GM06990 (cell line): ENCODE data around the gene PTPRM.

Experiments
- DNase-seq: peaks from one replicate; pipeline ENCODE4 v3.0.0-alpha.2; 2011; ENCODE audit not compliant: insufficient read length; ENCODE audit errors: extremely low read depth
- H3K27me3 ChIP-seq: replicated peaks from 2 replicates; pipeline ENCODE4 v1.6.0; 2011; ENCODE audit warnings: low read length; ENCODE audit not compliant: control insufficient read depth, insufficient read depth
- H3K36me3 ChIP-seq: 2 replicates; pipeline ENCODE4 v1.5.1; 2011; ENCODE audit warnings: low read length; ENCODE audit not compliant: control insufficient read depth, insufficient read depth
- H3K4me3 ChIP-seq: replicated peaks from 2 replicates; pipeline ENCODE4 v1.5.1; 2011; ENCODE audit warnings: low read depth, mild to moderate bottlenecking, control low read depth, low read length
- TF ChIP-seq, protein P1 (sequence below): IDR thresholded peaks from 2 replicates; pipeline ENCODE4 v1.5.1; 2011; ENCODE audit warnings: low read length, control low read depth, mild to moderate bottlenecking, inconsistent platforms; ENCODE audit not compliant: insufficient read depth, poor library complexity, severe bottlenecking

PTPRM gene

DNA sequence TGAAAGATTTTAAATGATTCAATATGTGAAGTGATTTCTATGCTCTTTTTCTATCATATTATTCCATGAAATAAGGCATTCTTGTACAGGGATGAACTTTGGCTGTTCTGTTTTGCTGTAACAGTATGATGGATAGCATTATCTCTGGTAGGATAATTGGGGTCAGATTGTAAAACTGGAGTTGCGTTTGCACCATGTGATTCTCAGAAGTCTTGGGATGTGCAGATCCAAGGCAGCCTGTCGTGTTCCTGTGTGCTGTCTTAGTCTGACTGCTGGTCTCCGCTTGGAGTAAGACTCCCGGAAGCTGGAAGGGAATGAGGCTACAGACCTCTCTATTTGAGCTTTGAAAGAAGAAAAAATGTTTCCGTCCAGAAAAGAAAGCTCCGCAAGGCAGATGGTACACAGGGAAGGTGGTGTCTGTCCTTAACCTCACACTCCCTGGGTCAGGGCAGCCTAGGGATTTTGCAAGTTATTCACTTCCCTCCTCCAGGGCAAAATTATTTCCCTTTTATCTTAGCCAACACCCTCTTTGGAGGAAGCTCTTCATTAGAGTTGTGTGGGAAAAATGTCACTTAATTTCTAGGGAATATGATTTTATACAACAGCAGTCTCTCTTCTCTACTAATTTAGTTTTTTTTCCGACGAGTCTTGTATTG is 250.6 kb downstream of the PTPRM start:
- Histone ChIP-seq H3K27me3 (no peaks in the 10 kb centered on the region), H3K4me3 (no peak overlapping the region), H3K36me3 (no peaks in the 10 kb centered on the region)
- DNase-seq: no peak
- TF ChIP-seq, protein P1, sequence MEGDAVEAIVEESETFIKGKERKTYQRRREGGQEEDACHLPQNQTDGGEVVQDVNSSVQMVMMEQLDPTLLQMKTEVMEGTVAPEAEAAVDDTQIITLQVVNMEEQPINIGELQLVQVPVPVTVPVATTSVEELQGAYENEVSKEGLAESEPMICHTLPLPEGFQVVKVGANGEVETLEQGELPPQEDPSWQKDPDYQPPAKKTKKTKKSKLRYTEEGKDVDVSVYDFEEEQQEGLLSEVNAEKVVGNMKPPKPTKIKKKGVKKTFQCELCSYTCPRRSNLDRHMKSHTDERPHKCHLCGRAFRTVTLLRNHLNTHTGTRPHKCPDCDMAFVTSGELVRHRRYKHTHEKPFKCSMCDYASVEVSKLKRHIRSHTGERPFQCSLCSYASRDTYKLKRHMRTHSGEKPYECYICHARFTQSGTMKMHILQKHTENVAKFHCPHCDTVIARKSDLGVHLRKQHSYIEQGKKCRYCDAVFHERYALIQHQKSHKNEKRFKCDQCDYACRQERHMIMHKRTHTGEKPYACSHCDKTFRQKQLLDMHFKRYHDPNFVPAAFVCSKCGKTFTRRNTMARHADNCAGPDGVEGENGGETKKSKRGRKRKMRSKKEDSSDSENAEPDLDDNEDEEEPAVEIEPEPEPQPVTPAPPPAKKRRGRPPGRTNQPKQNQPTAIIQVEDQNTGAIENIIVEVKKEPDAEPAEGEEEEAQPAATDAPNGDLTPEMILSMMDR: no peak

DNA sequence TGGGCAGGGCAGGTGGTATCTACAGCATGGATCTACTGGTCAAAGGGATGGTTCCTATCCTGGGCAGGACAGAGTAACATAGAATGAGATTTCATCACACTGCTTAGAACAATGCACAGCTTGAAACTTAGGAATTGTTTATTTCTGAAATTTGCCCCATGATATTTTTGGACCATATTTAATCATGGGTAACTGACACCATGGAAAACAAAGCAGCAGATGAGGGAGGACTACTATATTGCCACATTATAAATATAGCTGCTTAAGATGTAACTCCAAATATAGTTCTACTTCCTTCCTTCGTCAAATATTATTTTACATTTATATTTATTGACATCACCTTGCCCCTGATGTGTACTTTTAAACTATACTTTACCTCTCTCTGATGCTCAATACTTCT is 254.7 kb downstream of the PTPRM start:
- Histone ChIP-seq H3K4me3 (no peak overlapping the region), H3K36me3 (no peaks in the 10 kb centered on the region), H3K27me3 (no peaks in the 10 kb centered on the region)
- TF ChIP-seq, protein P1: no peak
- DNase-seq: no peak

DNA sequence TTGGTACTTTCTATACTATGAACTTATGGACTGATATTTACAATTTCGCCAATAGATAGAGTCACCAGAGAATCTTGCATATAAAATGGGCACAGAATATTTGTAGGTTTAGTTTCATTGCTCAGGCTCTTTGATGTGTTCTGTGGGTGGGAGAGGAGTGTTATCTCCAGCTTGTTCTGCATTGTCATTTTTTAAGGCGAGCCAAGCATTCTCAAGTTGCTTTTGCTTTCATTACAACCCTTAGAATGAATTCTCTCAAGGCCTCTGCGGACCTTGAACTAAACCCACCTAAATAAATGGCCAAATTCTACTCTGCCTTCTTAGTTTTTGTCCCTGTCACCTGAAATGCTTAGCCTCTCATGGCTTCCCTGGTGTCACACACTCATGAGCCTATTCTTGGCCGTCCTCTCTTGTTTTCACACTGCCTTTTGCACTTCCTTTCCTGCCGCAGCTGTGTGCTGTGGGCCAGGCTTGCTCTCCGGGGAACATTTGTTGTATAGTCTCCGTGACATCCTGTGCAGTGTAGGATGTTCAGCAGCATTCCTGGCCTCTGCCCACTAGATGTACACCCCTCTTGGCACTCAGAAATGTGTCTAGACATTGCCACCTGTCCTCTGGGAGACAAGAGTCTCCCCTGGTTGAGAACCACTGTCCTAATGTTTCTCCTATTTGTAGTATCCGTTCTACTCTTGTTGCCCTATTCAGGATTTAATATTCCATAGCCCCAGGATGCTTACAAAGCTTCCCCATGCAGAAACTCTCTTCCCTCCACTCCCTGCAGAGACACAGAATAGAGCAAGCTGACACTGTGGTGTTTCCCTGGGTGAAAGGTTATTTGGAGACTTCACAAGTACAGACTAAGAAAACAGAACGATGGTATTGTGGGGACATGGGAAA is 255.6 kb downstream of the PTPRM start:
- TF ChIP-seq, protein P1: no peak
- DNase-seq: no peak
- H3K27me3 ChIP-seq: no peaks in the 10 kb centered on the region
- peak overlapping the region; percentile 18 for H3K4me3 ChIP-seq
- H3K36me3 ChIP-seq: no peaks in the 10 kb centered on the region

DNA sequence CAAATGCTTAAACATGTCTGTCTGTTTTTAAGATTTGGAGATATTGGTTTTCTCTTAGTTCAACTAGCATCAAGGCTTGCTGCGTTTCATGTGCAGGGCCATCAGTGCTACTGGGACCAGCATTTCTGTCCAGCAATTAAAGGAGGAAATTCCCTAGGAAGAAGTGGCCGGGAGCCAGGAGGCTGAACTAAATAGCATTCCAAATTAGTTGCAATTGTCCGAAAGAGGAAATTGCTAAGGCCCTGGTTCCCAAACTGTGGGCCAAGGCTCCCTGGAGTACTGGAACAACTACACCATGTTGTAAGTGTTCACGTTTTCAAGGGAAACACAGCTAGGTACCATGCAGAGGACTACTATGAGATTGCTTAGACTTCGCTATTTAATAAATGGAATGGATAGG is 257.9 kb downstream of the PTPRM start:
- no peaks in the 10 kb centered on the region for H3K36me3 ChIP-seq
- H3K4me3 ChIP-seq: no peak overlapping the region
- no peaks in the 10 kb centered on the region for H3K27me3 ChIP-seq
- TF ChIP-seq, protein P1: no peak
- no peak for DNase-seq

DNA sequence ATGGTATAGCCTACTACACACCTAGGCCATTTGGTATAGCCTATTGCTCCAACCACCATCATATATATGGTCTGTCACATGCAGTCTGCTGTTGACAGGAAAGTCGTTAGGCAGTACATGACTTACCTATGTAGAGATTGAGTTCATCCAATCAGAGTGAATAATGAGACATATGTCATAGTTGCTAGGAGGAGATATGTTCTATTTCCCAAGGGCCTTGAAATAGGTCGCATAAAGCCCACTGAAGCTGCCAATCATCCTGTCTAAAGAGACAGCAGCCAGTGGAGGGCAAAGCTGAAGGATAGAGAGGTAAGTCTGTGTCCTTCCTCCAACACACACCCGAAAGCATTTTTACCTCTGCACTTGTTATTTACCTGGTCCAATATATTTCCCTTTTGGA is 263.4 kb downstream of the PTPRM start:
- TF ChIP-seq, protein P1: no peak
- Histone ChIP-seq H3K27me3 (no peaks in the 10 kb centered on the region), H3K4me3 (no peak overlapping the region), H3K36me3 (no peaks in the 10 kb centered on the region)
- no peak for DNase-seq
